Peyer's patch (tissue), 4 donors: Measurements from ENCODE around the gene IGFLR1. TPM values are rescaled to one million over a fixed set of nuclear protein-coding genes. Genes with fewer than 3 reads are reported as not detected.

ENCODE experiments used
- DNase-seq, 3 donors: peaks; one replicate each; pipeline ENCODE4 v3.0.0-alpha.2; 2017 to 2019
- H3K27ac ChIP-seq, 4 donors: fragments of 200-600 bp; sonication (generic); one replicate each; pipeline ENCODE4 v1.5.1; 2016 to 2019
- H3K27me3 ChIP-seq, 2 donors: fragments of 200-600 bp; sonication (generic); one replicate each; pipeline ENCODE4 v1.5.1; 2019
- H3K36me3 ChIP-seq, 3 donors: fragments of 200-600 bp; sonication (generic); one replicate each; pipeline ENCODE4 v1.5.1; 2016 to 2019
- H3K4me1 ChIP-seq, 4 donors: fragments of 200-600 bp; sonication (generic); one replicate each; pipeline ENCODE4 v1.5.1; 2016 to 2019
- H3K4me3 ChIP-seq, 4 donors: fragments of 200-600 bp; sonication (generic); 1 replicate in 3 of 4; 2 replicates in 1 of 4; pipeline ENCODE4 v1.5.1; 2016 to 2019; ENCODE audit warnings: mild to moderate bottlenecking in 1 of 4
- H3K9me3 ChIP-seq, 4 donors: fragments of 200-600 bp; sonication (generic); one replicate each; pipeline ENCODE4 v1.5.1; 2016 to 2019; ENCODE audit warnings: mild to moderate bottlenecking in 1 of 4
- CTCF ChIP-seq, 6 experiments: fragments of 450-650 bp in 4 of 6; fragments of 200-600 bp in 2 of 6; sonication (generic) in 1 of 6; IDR thresholded peaks; one replicate each; pipeline ENCODE4 v1.5.1; 2017 to 2019; ENCODE audit warnings: antibody characterized with exemption in 6 of 6, mild to moderate bottlenecking in 3 of 6, moderate library complexity in 1 of 6
- POLR2A ChIP-seq, 2 donors: fragments of 450-650 bp; IDR thresholded peaks; one replicate each; pipeline ENCODE4 v1.5.1; 2017; ENCODE audit warnings: antibody characterized with exemption in 2 of 2, mild to moderate bottlenecking in 2 of 2, moderate library complexity in 2 of 2
- total RNA-seq, 4 donors: library from RNA; depleted of rRNA; stranded (reverse); fragments of >200 nt; gene quantifications; one replicate each; pipeline ENCODE4 v1.1.0, GENCODE V29; 2016

The IGFLR1 gene
- total RNA-seq, 4 donors from 2014 or later, result 8.3 to 14.2 (median 12.3) TPM

GRCh38 chr19:35719402-35720162 is 22.7 kb downstream of the IGFLR1 start:
- H3K27me3 ChIP-seq, result no peaks in the 10 kb centered on the region
- H3K4me1 ChIP-seq, result peaks cover 0 to 31% (median 13%) of the 10 kb centered on the region in 4 donors
- peaks cover 0 to 48% (median 0%) of the 10 kb centered on the region in 3 donors for H3K36me3 ChIP-seq
- H3K4me3 ChIP-seq, result peak overlapping the region in 2 of 4 donors; percentile 81 to 98
- no peak for DNase-seq
- no peak for TF ChIP-seq POLR2A (IDR thresholded peaks at IDR 0.05)
- no peak for TF ChIP-seq CTCF (IDR thresholded peaks at IDR 0.05)
- H3K27ac ChIP-seq, result no peak overlapping the region
- no peaks in the 10 kb centered on the region for H3K9me3 ChIP-seq

GRCh38 chr19:35718345-35719041 is 23.8 kb downstream of the IGFLR1 start:
- Histone ChIP-seq H3K27ac (peak overlapping the region; percentile 79 to 96 (median 92)), H3K27me3 (no peaks in the 10 kb centered on the region), H3K36me3 (peaks cover 0 to 37% (median 0%) of the 10 kb centered on the region in 3 donors), H3K4me1 (peaks cover 0 to 31% (median 13%) of the 10 kb centered on the region in 4 donors), H3K4me3 (peak overlapping the region; percentile 76 to 98 (median 90)), H3K9me3 (no peaks in the 10 kb centered on the region)
- TF ChIP-seq CTCF (IDR thresholded peaks at IDR 0.05) (no peak), POLR2A (IDR thresholded peaks at IDR 0.05) (no peak)
- peak; percentile 32 to 64 (median 64) for DNase-seq

GRCh38 chr19:35717665-35718344 is 24.4 kb downstream of the IGFLR1 start, which contains the start of gene KMT2B:
Gene KMT2B (plus strand): TSS chr19:35718003. CDS start chr19:35718019, 16 bp downstream.
- H3K9me3 ChIP-seq, result no peaks in the 10 kb centered on the region
- peak within 1 kb of the TSS; percentile 90 to 96 (median 93) for H3K27ac ChIP-seq
- peaks cover 0 to 31% (median 13%) of the 10 kb centered on the region in 4 donors for H3K4me1 ChIP-seq
- DNase-seq, result peak in 1 of 3 donors; percentile 97
- peak within 1 kb of the TSS; percentile 76 to 98 (median 90) for H3K4me3 ChIP-seq
- no peaks in the 10 kb centered on the region for H3K27me3 ChIP-seq
- TF ChIP-seq POLR2A (IDR thresholded peaks at IDR 0.05) (no peak), CTCF (IDR thresholded peaks at IDR 0.05) (no peak)
- H3K36me3 ChIP-seq, result peaks cover 0 to 30% (median 0%) of the 10 kb centered on the region in 3 donors

- Histone ChIP-seq H3K27ac (peak overlapping the region; percentile 90 to 96 (median 93)), H3K4me3 (peak overlapping the region; percentile 76 to 98 (median 90)), H3K36me3 (peaks cover 0 to 22% (median 0%) of the 10 kb centered on the region in 3 donors), H3K27me3 (no peaks in the 10 kb centered on the region), H3K9me3 (no peaks in the 10 kb centered on the region), H3K4me1 (peaks cover 0 to 31% (median 13%) of the 10 kb centered on the region in 4 donors)
- peak; percentile 35 to 50 for TF ChIP-seq POLR2A (IDR thresholded peaks at IDR 0.05)
- TF ChIP-seq CTCF (IDR thresholded peaks at IDR 0.05), result peak; percentile 76 to 92 (median 83)
- DNase-seq, result peak; percentile 90 to 98 (median 96)
Observed at GRCh38 chr19:35716801-35717664, 25.2 kb downstream of the IGFLR1 start.
